Measurements from ENCODE around the gene TTL. TPM values are rescaled to one million over a fixed set of nuclear protein-coding genes. Genes with fewer than 3 reads are reported as not detected.
"Not testable (repeated sequence)": the region's sequence is repeated elsewhere in the genome, so short reads cannot be mapped to it uniquely, and the experiment has no call there.

Gene TTL
- total RNA-seq, 1 donor from 2014 or later: 42.9 TPM

GRCh38 chr2:112438603-112439261, 43.2 kb upstream of the TTL start:
- H3K27ac Mint-ChIP-seq; DNase-seq (ENCODE audit: low spot score in 2 of 2, unreplicated experiment in 2 of 2); H3K27me3 Mint-ChIP-seq (ENCODE audit: low read depth); H3K36me3 Mint-ChIP-seq; H3K9me3 Mint-ChIP-seq; H3K4me1 Mint-ChIP-seq; H3K4me3 Mint-ChIP-seq: not testable (repeated sequence)

GRCh38 chr2:112444256-112444655, 37.7 kb upstream of the TTL start:
- H3K27me3 Mint-ChIP-seq (ENCODE audit: low read depth): peaks cover 14% of the 10 kb centered on the region
- not testable (repeated sequence) for H3K27ac Mint-ChIP-seq; H3K36me3 Mint-ChIP-seq; DNase-seq (ENCODE audit: low spot score in 2 of 2, unreplicated experiment in 2 of 2); H3K4me3 Mint-ChIP-seq; H3K9me3 Mint-ChIP-seq; H3K4me1 Mint-ChIP-seq

GRCh38 chr2:112449854-112450253, 32.1 kb upstream of the TTL start:
- H3K4me3 Mint-ChIP-seq: no peak overlapping the region
- TF ChIP-seq CTCF (IDR thresholded peaks at IDR 0.05; ENCODE audit: unreplicated experiment): no peak
- peaks cover 9% of the 10 kb centered on the region for H3K9me3 Mint-ChIP-seq
- H3K4me1 Mint-ChIP-seq: no peaks in the 10 kb centered on the region
- H3K36me3 Mint-ChIP-seq: no peaks in the 10 kb centered on the region
- H3K27ac Mint-ChIP-seq: no peak overlapping the region
- H3K27me3 Mint-ChIP-seq (ENCODE audit: low read depth): peaks cover 3% of the 10 kb centered on the region
- DNase-seq (ENCODE audit: low spot score in 2 of 2, unreplicated experiment in 2 of 2): no peak

- Mint-ChIP-seq H3K4me1 (no peaks in the 10 kb centered on the region), H3K27me3 (ENCODE audit: low read depth) (peaks cover 7% of the 10 kb centered on the region), H3K36me3 (no peaks in the 10 kb centered on the region), H3K27ac (no peak overlapping the region), H3K4me3 (no peak overlapping the region), H3K9me3 (peaks cover 9% of the 10 kb centered on the region)
- no peak for TF ChIP-seq CTCF (IDR thresholded peaks at IDR 0.05; ENCODE audit: unreplicated experiment)
- no peak for DNase-seq (ENCODE audit: low spot score in 2 of 2, unreplicated experiment in 2 of 2)
Measured at GRCh38 chr2:112451317-112451716, 30.6 kb upstream of the TTL start.

DNA sequence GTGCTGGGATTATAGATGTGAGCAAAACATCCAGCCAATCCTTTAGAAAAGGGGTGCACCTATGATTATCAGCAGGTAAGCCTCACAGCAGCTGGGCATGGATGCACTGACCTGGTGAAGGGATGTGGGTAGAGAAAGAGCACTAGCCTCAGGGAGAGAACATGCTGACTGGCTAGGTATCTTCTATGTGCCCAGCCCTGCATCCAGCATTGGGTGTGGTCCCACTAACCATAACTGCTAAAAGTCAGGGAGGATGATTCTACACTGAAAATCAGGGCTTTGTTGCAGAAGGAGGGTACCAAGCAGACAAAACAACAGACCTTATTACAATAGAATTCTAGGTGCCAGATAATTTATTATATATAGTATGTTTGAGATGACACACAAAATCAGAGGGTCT, 27.4 kb upstream of the TTL start:
- Mint-ChIP-seq H3K27me3 (ENCODE audit: low read depth) (peaks cover 15% of the 10 kb centered on the region), H3K9me3 (peaks cover 9% of the 10 kb centered on the region), H3K36me3 (no peaks in the 10 kb centered on the region), H3K4me1 (no peaks in the 10 kb centered on the region), H3K27ac (no peak overlapping the region), H3K4me3 (no peak overlapping the region)
- DNase-seq (ENCODE audit: low spot score in 2 of 2, unreplicated experiment in 2 of 2): no peak
- no peak for TF ChIP-seq CTCF (IDR thresholded peaks at IDR 0.05; ENCODE audit: unreplicated experiment)

DNA sequence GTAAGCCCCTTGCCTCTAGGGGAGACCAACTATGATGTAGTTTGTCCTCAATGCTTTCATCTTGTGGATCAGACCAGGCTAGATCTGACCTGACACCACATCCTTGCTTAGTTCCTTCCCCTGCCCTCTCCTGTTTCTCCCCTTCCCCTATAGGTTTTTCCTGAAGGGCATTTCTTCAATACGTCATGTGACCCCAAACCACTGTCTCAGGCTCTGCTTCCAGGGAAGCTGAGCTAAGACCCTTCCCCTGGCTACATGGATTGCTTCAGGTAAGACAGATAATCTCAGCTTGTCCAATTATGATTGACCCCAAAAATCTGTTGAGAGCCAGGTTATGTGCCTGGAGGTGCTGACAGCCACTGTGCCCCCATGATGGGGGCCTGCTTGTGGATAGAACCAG, 22.6 kb upstream of the TTL start:
- H3K36me3 Mint-ChIP-seq: no peaks in the 10 kb centered on the region
- no peaks in the 10 kb centered on the region for H3K4me1 Mint-ChIP-seq
- no peak for DNase-seq (ENCODE audit: low spot score in 2 of 2, unreplicated experiment in 2 of 2)
- peaks cover 8% of the 10 kb centered on the region for H3K9me3 Mint-ChIP-seq
- H3K27me3 Mint-ChIP-seq (ENCODE audit: low read depth): peaks cover 26% of the 10 kb centered on the region
- H3K4me3 Mint-ChIP-seq: no peak overlapping the region
- TF ChIP-seq CTCF (IDR thresholded peaks at IDR 0.05; ENCODE audit: unreplicated experiment): no peak
- H3K27ac Mint-ChIP-seq: no peak overlapping the region

GRCh38 chr2:112462178-112462577, 19.8 kb upstream of the TTL start:
- Mint-ChIP-seq H3K9me3 (peaks cover 9% of the 10 kb centered on the region), H3K27ac (no peak overlapping the region), H3K4me1 (no peaks in the 10 kb centered on the region), H3K36me3 (no peaks in the 10 kb centered on the region), H3K4me3 (no peak overlapping the region), H3K27me3 (ENCODE audit: low read depth) (peaks cover 24% of the 10 kb centered on the region)
- no peak for TF ChIP-seq CTCF (IDR thresholded peaks at IDR 0.05; ENCODE audit: unreplicated experiment)
- no peak for DNase-seq (ENCODE audit: low spot score in 2 of 2, unreplicated experiment in 2 of 2)

Data from mesothelial cell of epicardium (in vitro differentiated cells).